ENCODE results near the gene TNP2.
"Not testable (repeated sequence)": the region's sequence is repeated elsewhere in the genome, so short reads cannot be mapped to it uniquely, and the experiment has no call there.

The TNP2 gene

GRCh38 chr16:11224894-11225676, 44.0 kb downstream of the TNP2 start:
- in situ Hi-C loops (cut with MboI; ENCODE audit: low sequenced_read_pairs): no loop called here

GRCh38 chr16:11224096-11224893, 44.8 kb downstream of the TNP2 start:
- in situ Hi-C loops (cut with MboI; ENCODE audit: low sequenced_read_pairs): no loop called here

- in situ Hi-C loops (cut with MboI; ENCODE audit: low sequenced_read_pairs): not testable (repeated sequence)
Measured at GRCh38 chr16:11220507-11220906, 48.6 kb downstream of the TNP2 start.

- in situ Hi-C loops (cut with MboI; ENCODE audit: low sequenced_read_pairs): no loop called here
Measured at GRCh38 chr16:11219178-11219577, 49.9 kb downstream of the TNP2 start.

- in situ Hi-C loops (cut with MboI; ENCODE audit: low sequenced_read_pairs): no loop called here
Measured at GRCh38 chr16:11218604-11218962, 50.5 kb downstream of the TNP2 start.

All from HL-60/S4 treated with retinoic acid at 250 ng/mL for 4 days and 3 days (cell line).